GM19395 (cell line): ENCODE data around the gene ZFP28.

ENCODE experiments used
- ATAC-seq: cut with Tn5 transposase; IDR thresholded peaks from one replicate; pipeline ENCODE4 v1.9.1; 2021; ENCODE audit warnings: mild to moderate bottlenecking, moderate library complexity; ENCODE audit not compliant: unreplicated experiment

ZFP28 gene

DNA sequence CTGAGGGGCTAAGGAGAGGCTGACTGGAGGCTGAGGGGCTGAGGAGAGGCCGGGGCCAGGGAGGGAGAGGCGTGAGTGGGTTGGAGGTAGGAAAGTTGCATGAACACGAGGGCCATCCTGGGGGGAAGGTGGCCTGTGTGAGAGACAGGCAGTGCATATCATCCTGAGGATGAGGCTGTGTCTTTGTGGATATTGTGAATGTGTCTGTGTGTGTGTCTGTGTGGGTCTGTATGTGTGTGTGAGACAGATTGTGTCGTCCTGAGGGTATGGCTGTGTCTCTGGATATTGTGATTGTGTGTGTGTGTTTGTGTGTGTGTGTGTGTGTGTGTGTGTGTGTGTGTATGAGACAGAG lies 56.8 kb downstream of the ZFP28 start:
- ATAC-seq = peak; percentile 33

DNA sequence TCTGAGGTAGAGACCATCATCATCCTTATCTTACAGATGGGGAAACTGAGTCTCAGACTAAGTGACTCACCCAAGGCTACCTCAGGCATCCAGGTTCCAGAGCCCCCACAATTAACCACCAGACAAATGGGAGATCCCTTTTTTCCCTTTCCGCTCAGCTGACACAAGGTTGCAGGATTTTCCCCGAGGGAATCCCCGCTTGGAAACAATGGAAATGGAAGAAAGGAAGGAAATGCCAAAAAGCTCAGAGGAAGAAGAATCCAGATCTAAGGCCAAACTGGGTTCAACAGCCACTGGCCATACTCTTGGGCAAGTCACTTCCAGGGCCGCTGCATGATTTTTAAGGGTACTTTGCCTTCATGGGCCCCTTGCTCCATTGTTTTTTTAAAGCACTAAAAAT lies 57.9 kb downstream of the ZFP28 start:
- no peak for ATAC-seq

DNA sequence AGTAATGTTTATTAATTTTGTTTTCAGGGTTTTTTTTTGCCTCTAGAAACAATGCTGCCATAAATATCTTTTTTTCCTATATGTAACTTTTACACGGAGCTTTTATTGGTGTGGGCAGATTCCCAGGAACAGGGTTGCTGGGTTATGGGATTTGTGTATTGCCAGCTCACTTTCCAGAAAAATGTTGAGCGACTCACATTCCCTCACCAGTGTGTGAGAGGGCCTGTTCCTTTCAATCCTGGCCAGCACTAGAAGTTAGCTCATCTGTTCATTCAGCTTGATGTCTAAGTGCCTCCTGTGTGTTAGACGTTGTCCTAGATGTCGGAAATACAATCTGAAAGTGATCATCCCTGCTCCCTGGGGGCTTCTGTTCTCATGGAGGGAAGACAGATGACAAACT lies 58.9 kb downstream of the ZFP28 start:
- ATAC-seq = no peak

DNA sequence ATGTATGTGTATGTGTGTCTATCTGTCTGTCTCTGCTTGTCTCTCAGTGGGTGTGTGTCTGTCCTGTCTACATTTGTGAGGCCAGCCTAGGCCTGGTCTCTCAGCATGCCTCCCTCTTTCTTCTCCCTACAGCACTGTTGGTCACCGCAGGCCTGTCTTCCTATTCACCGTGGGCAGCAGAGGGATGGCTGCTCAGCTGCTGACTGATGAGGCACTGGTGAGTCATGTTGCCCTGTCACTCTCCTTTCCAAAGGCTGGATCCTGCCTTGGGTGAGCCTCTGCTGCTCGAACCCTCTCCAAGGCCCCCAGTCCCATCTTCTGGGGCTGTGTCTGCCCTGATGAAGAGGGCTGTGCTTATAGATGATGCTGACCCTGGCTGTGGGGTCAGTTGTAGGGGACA lies 62.6 kb downstream of the ZFP28 start:
- ATAC-seq = no peak

DNA sequence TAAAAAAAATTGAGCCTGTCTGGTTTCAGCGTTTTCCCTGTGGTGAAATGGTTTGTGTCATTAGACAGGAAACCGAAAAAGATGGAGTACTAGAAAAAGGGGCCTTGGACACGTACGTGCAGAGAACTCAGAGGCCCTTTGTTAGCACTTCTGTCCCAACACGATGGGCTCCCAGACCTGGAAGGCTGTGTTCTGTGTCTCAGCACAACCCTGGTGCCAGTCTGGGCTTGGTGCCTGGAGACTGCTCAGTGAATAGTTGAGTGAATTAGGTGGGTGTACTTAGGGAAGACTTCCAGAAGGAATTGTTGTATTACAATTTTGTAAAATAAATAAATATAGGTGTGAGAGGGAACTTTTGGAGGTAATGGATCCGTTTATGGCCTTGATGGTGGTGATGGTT lies 65.1 kb downstream of the ZFP28 start:
- ATAC-seq = no peak
